Middle frontal gyrus (tissue), 1 donor: ENCODE measurements around the gene PCBD2.
"Not testable (repeated sequence)": the region's sequence is repeated elsewhere in the genome, so short reads cannot be mapped to it uniquely, and the experiment has no call there.

ENCODE experiments used
- DNase-seq: peaks from one replicate; pipeline ENCODE4 v3.0.0-alpha.2; 2015; ENCODE audit warnings: low spot score; ENCODE audit errors: extremely low spot score

Gene PCBD2

GRCh38 chr5:134957920-134958608, 53.1 kb downstream of the PCBD2 start:
- no peak for DNase-seq

- no peak for DNase-seq
Measured at GRCh38 chr5:134958755-134959154, 53.8 kb downstream of the PCBD2 start.

GRCh38 chr5:134963098-134963497, 58.2 kb downstream of the PCBD2 start:
- DNase-seq: no peak

GRCh38 chr5:134964359-134965270, 59.7 kb downstream of the PCBD2 start:
- no peak for DNase-seq

- DNase-seq: no peak
Measured at GRCh38 chr5:134965271-134965825, 60.4 kb downstream of the PCBD2 start.

GRCh38 chr5:134967607-134968006, 62.7 kb downstream of the PCBD2 start, which contains the start of gene CATSPER3:
Gene CATSPER3, plus strand, starts transcription at chr5:134967907. Its CDS starts 85 bp downstream, at chr5:134967992.
- DNase-seq: no peak

DNA sequence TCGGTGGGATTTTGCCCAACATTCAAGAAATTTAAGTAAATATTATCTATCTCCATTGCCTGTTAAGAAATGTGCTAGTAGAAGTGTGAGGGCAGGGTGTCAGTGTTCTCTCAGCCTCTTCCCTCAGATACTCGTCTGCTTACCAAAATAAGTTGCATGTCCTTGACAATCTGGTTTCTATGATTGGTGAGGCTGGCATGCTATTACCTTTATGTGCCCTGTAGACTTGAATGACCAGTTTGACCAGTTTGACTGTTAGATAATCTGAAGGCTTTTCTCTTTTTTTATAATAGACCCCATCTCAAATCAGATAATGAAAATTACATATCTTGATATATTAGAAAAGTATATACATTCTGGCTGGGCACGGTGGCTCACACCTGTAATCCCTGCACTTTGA, 63.1 kb downstream of the PCBD2 start:
- DNase-seq: no peak

- no peak for DNase-seq
Measured at GRCh38 chr5:134969166-134969565, 64.2 kb downstream of the PCBD2 start.

DNA sequence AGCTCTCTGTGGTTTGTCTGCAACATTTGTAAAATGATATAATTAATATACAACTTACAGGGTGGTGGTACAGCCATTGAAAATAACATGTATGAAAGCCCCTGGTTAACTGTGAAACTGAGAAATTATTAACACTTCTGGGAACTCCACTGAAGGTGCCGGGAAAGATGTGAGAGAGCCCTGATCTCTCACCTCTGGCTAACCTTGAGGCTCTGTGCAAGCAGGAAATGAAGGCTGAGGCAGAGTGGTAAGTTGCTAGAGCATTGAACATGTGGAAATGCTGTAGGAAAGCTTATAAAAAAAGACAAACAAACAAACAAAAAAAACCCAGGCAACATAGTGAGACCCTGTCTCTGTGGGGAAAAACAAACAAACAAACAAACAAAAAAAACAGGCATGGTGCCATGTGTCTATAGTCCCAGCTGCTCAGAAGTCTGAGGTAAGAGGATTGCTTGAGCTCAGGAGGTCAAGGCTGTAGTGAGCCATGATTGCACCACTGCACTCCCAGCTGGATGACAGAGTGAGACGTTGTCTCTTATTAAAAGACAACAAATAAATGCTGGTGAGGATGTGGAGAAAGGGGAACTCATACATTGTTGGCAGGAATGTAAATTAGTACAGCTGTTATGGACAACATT, 70.3 kb downstream of the PCBD2 start:
- no peak for DNase-seq

GRCh38 chr5:134975843-134976242, 70.9 kb downstream of the PCBD2 start:
- no peak for DNase-seq

DNA sequence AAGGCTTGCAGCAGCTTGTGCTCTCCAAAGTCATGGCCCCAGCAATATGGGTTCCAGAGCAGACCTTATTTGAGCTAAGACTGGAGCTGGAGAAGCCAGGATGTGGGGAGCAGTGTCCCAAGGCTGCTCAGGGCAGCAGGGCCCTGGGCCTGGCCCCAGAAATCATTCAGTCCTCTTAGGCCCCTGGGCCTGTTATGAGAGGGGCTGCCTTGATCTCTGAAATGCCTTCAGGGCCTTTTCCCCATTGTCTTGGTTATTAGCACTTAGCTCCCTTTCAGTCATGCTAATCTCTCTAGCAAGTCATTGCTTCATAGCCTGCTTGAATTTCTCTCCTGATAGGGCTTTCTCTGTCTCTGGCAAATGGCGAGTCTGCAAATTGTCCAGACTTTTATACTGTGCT, 71.9 kb downstream of the PCBD2 start:
- DNase-seq: no peak

- no peak for DNase-seq
Measured at GRCh38 chr5:134979416-134979815, 74.5 kb downstream of the PCBD2 start.

DNA sequence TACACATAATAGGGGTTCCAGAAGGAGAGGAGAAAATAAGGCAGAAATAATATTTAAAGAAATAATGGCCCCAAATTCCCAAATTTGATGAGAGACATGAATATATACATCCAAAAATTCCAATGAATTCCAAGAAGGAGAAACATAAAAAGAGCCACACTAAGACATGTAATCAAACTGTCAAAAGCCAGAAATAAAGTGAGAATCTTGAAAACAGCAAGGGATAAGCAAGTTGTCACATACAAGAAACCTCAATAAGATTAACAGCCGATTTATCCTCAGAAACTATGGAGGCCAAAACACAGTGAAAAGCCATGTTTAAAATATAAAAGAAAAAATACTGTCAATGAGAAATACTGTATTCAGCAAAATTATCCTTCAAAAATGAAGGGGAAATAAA, 77.3 kb downstream of the PCBD2 start:
- DNase-seq: no peak

GRCh38 chr5:134989266-134989830, 84.4 kb downstream of the PCBD2 start:
- DNase-seq: no peak

- not testable (repeated sequence) for DNase-seq
Measured at GRCh38 chr5:134990183-134990582, 85.3 kb downstream of the PCBD2 start.

GRCh38 chr5:134992148-134992547, 87.2 kb downstream of the PCBD2 start:
- DNase-seq: no peak

- no peak for DNase-seq
Measured at GRCh38 chr5:134993161-134993560, 88.2 kb downstream of the PCBD2 start.

DNA sequence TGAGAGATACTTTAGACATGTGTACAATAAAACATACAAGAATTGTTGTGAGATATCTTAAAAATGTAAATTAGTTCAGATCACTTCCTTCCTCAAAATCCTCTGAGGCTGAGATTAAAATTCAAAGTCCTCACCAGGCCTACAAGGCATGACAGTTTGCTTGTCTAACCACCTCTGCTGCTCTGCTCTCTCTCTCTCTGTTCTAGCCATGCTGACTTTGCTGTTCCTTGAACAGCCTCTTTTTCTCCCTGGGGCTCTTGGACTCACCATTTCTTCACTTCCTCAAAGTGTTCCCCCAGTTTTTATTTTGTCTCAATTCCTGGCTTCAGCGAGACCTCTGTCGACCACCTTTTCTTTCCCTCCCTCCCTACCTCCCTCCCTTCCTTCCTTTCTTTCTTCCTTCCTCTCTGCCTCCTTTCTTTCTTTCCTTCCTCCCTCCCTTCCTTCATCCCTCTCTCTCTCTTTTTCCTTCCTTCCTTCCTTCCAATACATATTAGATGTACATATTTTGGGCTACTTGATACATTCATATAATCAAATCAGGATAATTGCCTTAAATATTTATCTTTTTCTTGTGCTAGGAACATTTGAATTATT, 89.7 kb downstream of the PCBD2 start:
- no peak for DNase-seq

DNA sequence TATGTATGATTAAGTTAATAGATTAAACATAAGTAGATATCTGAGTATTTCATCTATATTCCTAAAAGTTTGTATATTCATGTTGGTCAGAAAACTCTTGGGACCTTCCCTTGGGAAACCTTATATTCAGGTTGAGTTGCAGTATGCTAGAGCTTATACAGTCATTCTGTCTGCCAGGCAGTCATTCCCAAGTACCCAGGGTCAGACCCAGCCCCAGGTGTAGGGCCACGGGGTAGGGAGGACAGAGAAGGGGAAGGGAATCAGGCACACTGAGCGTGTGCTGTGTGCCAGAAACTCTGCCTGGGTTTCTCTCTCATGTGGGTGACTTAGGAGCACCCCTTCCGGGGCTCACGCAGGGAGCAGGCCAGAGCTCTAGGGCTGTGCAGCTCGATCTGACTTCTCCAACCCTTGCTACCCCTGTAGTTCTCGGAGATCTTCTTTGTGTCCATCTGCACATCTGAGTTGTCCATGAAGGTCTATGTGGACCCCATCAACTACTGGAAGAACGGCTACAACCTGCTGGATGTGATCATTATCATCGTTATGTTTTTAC, 91.0 kb downstream of the PCBD2 start:
- DNase-seq: no peak

GRCh38 chr5:134997015-134997414, 92.1 kb downstream of the PCBD2 start:
- DNase-seq: no peak

- not testable (repeated sequence) for DNase-seq
Measured at GRCh38 chr5:134998068-134998467, 93.1 kb downstream of the PCBD2 start.
